Measurements from ENCODE around the gene DUSP22. TPM values are rescaled to one million over a fixed set of nuclear protein-coding genes. Genes with fewer than 3 reads are reported as not detected.

The DUSP22 gene
- total RNA-seq, 1 experiment from 2014 or later, result 19.2 TPM

DNA sequence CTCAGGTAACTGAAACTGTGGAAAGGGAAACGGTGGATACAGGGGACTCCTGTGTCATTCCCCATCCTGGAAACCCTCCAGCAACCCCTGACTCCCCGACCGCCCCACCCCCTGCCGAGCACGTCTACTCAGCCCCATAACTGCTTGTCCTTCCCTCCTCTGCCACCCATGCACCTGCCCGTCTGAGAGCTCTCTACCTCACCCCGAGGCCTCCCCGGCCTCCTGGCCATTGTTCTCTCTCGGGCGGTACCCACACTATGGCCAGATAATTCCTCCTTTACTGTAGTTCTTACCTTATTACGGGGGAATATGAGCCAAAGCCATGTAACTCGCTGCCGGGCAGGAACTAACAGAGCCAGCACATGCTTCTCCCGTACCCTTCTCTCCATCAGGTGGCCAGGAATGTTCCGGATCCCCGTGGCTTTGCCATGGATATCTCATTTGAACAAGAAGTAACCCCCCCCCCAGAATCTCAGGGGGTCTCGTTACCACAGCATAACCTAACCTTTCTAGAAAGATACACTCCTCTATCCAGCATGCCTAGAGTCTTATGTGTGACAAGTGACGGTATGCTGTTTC, 94.5 kb downstream of the DUSP22 start:
- no TSS peak for BruUV-seq (replicated peaks)
- Histone ChIP-seq H4K20me1 (ENCODE audit: insufficient read depth) (no peaks in the 10 kb centered on the region), H2AFZ (ENCODE audit: low read depth, low read length, poor library complexity, severe bottlenecking) (no peak overlapping the region), H3K27ac (ENCODE audit: low read depth, low read length) (no peak overlapping the region), H3K4me3 (replicated peaks in 1 of 2; ENCODE audit: low read depth in 1 of 2, low read length in 2 of 2) (no peak overlapping the region), H3K9ac (ENCODE audit: low read length) (no peak overlapping the region), H3K9me3 (ENCODE audit: control insufficient read depth in 1 of 2, insufficient read depth in 1 of 2, low read depth in 1 of 2, low read length in 2 of 2) (no peaks in the 10 kb centered on the region), H3K9me2 (ENCODE audit: insufficient read depth) (no peaks in the 10 kb centered on the region), H3K4me1 (ENCODE audit: control insufficient read depth in 1 of 2, insufficient read depth in 2 of 2, low read length in 2 of 2) (no peaks in the 10 kb centered on the region), H3K36me3 (ENCODE audit: control insufficient read depth in 1 of 2, insufficient read depth in 2 of 2, low read length in 2 of 2) (no peaks in the 10 kb centered on the region), H3K27me3 (ENCODE audit: insufficient read depth, low read length) (no peaks in the 10 kb centered on the region), H3K79me2 (ENCODE audit: insufficient read depth, low read length) (no peaks in the 10 kb centered on the region), H3K4me2 (ENCODE audit: low read length) (no peak overlapping the region)
- intact Hi-C loops (cut with micrococcal nuclease), result no loop called here
- ATAC-seq (no peak), DNase-seq (ENCODE audit: low read depth, low spot score) (no peak)
- RAD21 ChIA-PET (ENCODE audit: low non-redundant PET in 1 of 2, low total read pairs in 2 of 2, uncharacterized antibody in 2 of 2, unreplicated experiment in 2 of 2), result no interaction called here
- POLR2A ChIA-PET, result no interaction called here
- TF ChIP-seq SRF (IDR thresholded peaks at IDR 0.05; ENCODE audit: low read depth) (no peak), JUND (IDR thresholded peaks at IDR 0.05) (no peak), YY1 (IDR thresholded peaks at IDR 0.05; ENCODE audit: extremely low read depth, insufficient replicate concordance, low read depth, low read length) (no peak), POLR2A (IDR thresholded peaks at IDR 0.05; ENCODE audit: borderline replicate concordance, extremely low read depth, insufficient read depth, insufficient read length) (no peak), ZNF274 (IDR thresholded peaks at IDR 0.05; ENCODE audit: low read depth, low read length) (no peak), ELF1 (IDR thresholded peaks at IDR 0.05; ENCODE audit: borderline replicate concordance, low read depth) (no peak), EGR1 (IDR thresholded peaks at IDR 0.05; ENCODE audit: low read depth) (no peak), POLR2AphosphoS5 (IDR thresholded peaks at IDR 0.05; ENCODE audit: low read depth, low read length) (no peak), MAX (IDR thresholded peaks at IDR 0.05) (no peak), CEBPB (IDR thresholded peaks at IDR 0.05; ENCODE audit: low read depth) (no peak), SIN3A (IDR thresholded peaks at IDR 0.05; ENCODE audit: low read depth) (no peak), REST (IDR thresholded peaks at IDR 0.05; ENCODE audit: low read depth) (no peak), TCF7L2 (IDR thresholded peaks at IDR 0.05; ENCODE audit: borderline replicate concordance, extremely low read depth, insufficient read depth, insufficient read length) (no peak), CBX3 (IDR thresholded peaks at IDR 0.05; ENCODE audit: low read depth) (no peak), ZBTB33 (IDR thresholded peaks at IDR 0.05; ENCODE audit: extremely low read depth, insufficient replicate concordance, low read length) (no peak)
- TF ChIP-seq, protein P1, sequence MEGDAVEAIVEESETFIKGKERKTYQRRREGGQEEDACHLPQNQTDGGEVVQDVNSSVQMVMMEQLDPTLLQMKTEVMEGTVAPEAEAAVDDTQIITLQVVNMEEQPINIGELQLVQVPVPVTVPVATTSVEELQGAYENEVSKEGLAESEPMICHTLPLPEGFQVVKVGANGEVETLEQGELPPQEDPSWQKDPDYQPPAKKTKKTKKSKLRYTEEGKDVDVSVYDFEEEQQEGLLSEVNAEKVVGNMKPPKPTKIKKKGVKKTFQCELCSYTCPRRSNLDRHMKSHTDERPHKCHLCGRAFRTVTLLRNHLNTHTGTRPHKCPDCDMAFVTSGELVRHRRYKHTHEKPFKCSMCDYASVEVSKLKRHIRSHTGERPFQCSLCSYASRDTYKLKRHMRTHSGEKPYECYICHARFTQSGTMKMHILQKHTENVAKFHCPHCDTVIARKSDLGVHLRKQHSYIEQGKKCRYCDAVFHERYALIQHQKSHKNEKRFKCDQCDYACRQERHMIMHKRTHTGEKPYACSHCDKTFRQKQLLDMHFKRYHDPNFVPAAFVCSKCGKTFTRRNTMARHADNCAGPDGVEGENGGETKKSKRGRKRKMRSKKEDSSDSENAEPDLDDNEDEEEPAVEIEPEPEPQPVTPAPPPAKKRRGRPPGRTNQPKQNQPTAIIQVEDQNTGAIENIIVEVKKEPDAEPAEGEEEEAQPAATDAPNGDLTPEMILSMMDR (IDR thresholded peaks at IDR 0.05 in 2 of 3, conservative IDR thresholded peaks at IDR 0.05 in 1 of 3; ENCODE audit: borderline replicate concordance in 1 of 3, insufficient read depth in 1 of 3, low read depth in 2 of 3, low read length in 2 of 3), result no peak
- TF ChIP-seq, protein P2, sequence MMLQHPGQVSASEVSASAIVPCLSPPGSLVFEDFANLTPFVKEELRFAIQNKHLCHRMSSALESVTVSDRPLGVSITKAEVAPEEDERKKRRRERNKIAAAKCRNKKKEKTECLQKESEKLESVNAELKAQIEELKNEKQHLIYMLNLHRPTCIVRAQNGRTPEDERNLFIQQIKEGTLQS (IDR thresholded peaks at IDR 0.05), result no peak
- CTCF ChIA-PET, result no interaction called here
